ENCODE measurements around the gene INTU.

GRCh38 chr4:127601029-127601428 is 31.7 kb upstream of the INTU start:
- no peak for TF ChIP-seq CTCF (IDR thresholded peaks at IDR 0.05)
- no peak for TF ChIP-seq POLR2A (IDR thresholded peaks at IDR 0.05)
